GM12873 (cell line): ENCODE results near the gene ZMAT1.

Experiments used
- TF ChIP-seq, protein P1 (sequence below): IDR thresholded peaks from 2 replicates; pipeline ENCODE4 v1.5.1; 2012; ENCODE audit warnings: low read depth, mild to moderate bottlenecking, moderate library complexity, low read length, control low read depth; ENCODE audit not compliant: insufficient read depth; ENCODE audit errors: missing control alignments

Gene ZMAT1

DNA sequence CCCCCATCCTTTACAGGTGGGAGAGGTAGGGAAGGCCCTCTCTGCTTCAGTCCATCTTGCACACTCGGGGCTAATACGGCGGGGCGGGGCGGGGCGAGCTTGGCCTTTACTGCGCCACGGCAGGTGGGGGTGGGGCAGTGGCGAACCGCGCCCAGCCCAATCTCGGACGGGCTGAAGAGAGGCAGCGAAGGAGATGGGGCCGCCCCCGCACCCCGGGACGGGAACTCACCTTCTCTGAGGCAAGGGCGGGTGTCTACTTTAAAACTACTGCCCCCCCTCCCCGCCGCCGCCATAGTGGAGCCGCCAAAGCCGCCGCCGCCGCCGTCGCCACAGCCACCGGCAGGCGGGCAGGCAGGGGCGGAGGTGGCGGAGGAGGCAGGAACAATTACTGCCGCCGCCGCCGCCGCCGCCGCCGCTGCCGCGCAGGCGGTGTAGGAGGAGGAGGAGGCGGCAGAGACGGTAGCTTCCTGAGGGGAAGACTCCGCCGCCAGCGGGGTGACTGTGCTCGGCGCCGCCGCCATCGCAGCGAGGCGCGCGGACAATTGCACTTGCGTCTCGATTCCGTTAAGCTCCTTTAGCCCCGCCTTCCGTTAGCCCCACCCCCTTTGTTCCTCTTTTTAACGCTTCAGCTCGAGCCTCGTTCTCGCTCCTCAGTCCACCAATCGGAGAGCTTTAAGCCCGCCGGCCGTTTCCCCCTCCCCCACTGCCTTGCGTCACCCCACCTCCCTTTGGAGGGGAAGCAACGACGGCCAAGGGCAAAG lies at the start of gene ZMAT1:
TSS of gene ZMAT1 (minus strand) at position 540 of the 761 bp plus-strand sequence. CDS start at position 521, 19 bp downstream.
- TF ChIP-seq, protein P1, sequence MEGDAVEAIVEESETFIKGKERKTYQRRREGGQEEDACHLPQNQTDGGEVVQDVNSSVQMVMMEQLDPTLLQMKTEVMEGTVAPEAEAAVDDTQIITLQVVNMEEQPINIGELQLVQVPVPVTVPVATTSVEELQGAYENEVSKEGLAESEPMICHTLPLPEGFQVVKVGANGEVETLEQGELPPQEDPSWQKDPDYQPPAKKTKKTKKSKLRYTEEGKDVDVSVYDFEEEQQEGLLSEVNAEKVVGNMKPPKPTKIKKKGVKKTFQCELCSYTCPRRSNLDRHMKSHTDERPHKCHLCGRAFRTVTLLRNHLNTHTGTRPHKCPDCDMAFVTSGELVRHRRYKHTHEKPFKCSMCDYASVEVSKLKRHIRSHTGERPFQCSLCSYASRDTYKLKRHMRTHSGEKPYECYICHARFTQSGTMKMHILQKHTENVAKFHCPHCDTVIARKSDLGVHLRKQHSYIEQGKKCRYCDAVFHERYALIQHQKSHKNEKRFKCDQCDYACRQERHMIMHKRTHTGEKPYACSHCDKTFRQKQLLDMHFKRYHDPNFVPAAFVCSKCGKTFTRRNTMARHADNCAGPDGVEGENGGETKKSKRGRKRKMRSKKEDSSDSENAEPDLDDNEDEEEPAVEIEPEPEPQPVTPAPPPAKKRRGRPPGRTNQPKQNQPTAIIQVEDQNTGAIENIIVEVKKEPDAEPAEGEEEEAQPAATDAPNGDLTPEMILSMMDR, result no peak

DNA sequence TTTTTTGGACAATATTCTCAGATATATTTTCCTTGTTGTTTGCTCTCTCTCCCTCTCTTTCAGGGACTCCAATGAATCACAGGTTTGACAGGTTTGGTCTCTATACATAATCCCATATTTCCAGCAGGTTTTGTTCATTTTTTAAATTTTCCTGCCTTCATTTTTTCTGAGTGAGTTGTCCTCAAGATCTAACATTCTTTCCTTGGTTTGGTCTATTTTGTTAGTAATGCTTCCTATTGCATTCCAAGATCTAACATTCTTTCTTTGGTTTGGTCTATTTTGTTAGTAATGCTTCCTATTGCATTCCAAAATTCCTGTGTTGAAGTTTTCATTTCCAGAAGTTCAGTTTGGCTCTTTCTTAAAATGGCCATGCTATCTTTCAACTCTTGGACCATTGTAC lies 45.3 kb upstream of the ZMAT1 start:
- TF ChIP-seq, protein P1, result no peak

DNA sequence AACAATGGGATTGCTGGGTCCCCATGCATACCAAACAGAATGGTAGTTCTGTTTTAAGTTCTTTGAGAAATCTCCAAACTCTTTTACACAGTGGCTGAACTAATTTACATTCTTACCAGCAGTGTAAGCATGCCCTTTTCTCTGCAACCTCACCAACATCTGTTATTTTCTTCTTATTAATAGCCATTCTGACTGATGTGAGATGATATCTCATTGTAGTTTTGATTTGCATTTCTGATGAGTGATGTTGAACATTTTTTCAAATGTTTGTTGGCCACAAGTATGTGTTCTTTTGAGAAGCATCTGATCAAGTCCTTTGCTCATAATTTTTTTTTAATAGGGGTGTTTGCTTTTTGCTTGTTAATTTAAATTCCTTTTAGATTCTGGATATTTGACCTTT lies 41.2 kb upstream of the ZMAT1 start:
- TF ChIP-seq, protein P1, result no peak

DNA sequence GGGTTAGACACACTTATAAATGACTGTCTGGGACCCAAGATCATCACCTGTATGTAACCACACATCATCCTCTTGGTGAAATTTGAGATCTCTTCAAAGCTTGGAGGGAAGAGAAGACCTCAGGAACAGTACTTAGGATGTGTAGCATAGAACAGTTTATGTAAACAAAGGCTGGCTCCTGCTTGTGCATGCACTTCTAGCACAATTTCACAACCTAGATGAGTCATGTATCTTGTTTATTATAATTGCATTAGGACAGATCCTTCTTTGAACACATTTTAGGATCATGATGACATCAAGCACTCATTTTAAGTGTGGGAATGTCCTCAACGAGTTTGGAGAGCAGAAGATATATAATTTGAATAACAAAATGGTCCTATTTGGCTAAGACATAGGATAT lies 26.3 kb upstream of the ZMAT1 start:
- TF ChIP-seq, protein P1, result no peak

DNA sequence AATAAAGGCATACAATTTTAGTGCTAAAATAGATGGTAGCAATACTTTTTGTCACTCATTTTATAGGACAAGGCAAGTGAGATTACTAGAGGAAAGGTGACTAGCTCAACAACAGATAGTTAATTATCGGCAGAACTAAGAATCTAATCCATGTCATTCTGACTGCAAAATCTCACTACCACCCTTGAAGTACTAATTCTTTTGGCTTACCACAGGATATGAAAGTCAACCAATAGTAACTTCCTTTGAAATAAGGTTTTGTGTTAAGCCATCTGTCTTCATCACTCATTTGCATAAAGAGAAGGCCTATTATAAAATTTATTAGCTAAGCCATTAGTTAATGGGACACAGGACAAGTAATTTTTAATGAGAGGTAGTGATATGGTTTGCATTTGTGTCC lies 25.3 kb upstream of the ZMAT1 start:
- TF ChIP-seq, protein P1, result no peak

DNA sequence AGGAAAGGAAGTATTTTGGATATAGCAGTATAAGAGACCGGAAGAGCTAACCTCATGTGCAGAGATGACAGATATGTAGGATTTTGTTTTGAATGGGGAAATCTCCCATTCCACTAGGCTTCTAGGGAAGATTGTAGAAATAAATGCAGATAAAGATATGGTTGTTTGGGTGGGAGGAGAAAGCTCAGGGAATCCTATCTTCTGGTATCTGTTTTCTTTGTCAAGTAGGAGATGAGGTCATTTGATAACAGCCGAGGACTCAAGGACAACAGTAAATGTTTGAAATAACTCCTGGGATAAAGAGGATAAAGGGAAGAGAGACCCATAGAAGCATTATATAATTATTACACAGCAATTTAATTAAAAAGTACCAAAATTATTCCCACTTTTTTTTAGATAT lies 24.7 kb upstream of the ZMAT1 start:
- TF ChIP-seq, protein P1, result no peak

DNA sequence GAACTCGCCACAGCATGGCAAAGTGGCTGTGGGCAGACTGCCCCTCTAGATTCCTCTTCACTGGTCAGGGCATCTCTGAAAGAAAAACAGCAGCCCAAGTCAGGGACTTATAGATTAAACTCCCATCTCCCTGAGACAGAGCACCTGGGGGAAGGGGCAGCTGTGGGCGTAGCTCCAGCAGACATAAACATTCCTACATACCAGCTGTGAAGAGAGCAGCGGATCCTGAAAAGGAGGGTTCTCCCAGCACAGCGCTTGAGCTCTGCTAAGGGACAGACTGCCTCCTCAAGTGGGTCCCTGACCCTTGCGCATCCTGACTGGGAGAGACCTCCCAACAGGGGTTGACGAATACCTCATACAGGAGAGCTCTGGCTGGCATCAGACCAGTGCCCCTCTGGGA lies 18.8 kb upstream of the ZMAT1 start:
- TF ChIP-seq, protein P1, result no peak

DNA sequence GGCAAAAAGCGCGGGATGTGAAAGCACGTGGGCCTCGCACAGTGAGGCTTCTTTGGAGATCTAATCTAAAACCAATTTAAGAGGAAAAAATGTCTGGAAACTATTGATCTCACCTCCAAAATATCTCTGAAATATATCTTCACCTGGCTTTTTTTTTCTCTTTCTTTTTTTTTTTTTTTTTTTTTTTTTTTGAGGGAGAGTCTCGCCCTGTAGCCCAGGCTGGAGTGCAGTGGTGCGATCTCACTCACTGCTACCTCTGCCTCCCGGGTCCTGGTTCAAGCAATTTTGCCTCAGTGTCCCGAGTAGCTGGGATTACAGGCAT lies 383 bp upstream of the ZMAT1 start:
- TF ChIP-seq, protein P1, result no peak
